ENCODE results near the gene MYOC.
A peak's percentile ranks its signal among the peaks of the same experiment; 100 is the strongest.
"Not testable (repeated sequence)": the region's sequence is repeated elsewhere in the genome, so short reads cannot be mapped to it uniquely, and the experiment has no call there.

MYOC gene

GRCh38 chr1:171663036-171663853, 10.8 kb upstream of the MYOC start:
- H3K36me3 ChIP-seq (ENCODE audit: insufficient read depth), result no peaks in the 10 kb centered on the region
- no peak overlapping the region for H3K9ac ChIP-seq
- no peak overlapping the region for H3K4me3 ChIP-seq (IDR thresholded peaks at IDR 0.05; ENCODE audit: insufficient read depth, low read depth, low read length)
- H4K20me1 ChIP-seq (ENCODE audit: insufficient read depth), result no peaks in the 10 kb centered on the region
- H3K4me1 ChIP-seq (ENCODE audit: low read depth, poor library complexity, severe bottlenecking), result no peaks in the 10 kb centered on the region
- TF ChIP-seq CTCF (conservative IDR thresholded peaks at IDR 0.05; ENCODE audit: low read depth, low read length), result no peak
- H2AFZ ChIP-seq (ENCODE audit: low read depth), result no peak overlapping the region
- H3K27me3 ChIP-seq (ENCODE audit: insufficient read depth, low read depth), result no peaks in the 10 kb centered on the region
- no peak overlapping the region for H3K27ac ChIP-seq
- H3K79me2 ChIP-seq (ENCODE audit: insufficient read depth, low read depth), result no peaks in the 10 kb centered on the region
- H3K4me2 ChIP-seq, result no peak overlapping the region

- H3K4me1 ChIP-seq (ENCODE audit: low read depth, poor library complexity, severe bottlenecking), result no peaks in the 10 kb centered on the region
- no peaks in the 10 kb centered on the region for H3K79me2 ChIP-seq (ENCODE audit: insufficient read depth, low read depth)
- H3K36me3 ChIP-seq (ENCODE audit: insufficient read depth), result no peaks in the 10 kb centered on the region
- no peaks in the 10 kb centered on the region for H4K20me1 ChIP-seq (ENCODE audit: insufficient read depth)
- no peak overlapping the region for H2AFZ ChIP-seq (ENCODE audit: low read depth)
- no peak for TF ChIP-seq CTCF (conservative IDR thresholded peaks at IDR 0.05; ENCODE audit: low read depth, low read length)
- no peak overlapping the region for H3K27ac ChIP-seq
- H3K27me3 ChIP-seq (ENCODE audit: insufficient read depth, low read depth), result no peaks in the 10 kb centered on the region
- H3K4me3 ChIP-seq (IDR thresholded peaks at IDR 0.05; ENCODE audit: insufficient read depth, low read depth, low read length), result no peak overlapping the region
- no peak overlapping the region for H3K4me2 ChIP-seq
- no peak overlapping the region for H3K9ac ChIP-seq
Measured at GRCh38 chr1:171661076-171661650, 8.7 kb upstream of the MYOC start.

DNA sequence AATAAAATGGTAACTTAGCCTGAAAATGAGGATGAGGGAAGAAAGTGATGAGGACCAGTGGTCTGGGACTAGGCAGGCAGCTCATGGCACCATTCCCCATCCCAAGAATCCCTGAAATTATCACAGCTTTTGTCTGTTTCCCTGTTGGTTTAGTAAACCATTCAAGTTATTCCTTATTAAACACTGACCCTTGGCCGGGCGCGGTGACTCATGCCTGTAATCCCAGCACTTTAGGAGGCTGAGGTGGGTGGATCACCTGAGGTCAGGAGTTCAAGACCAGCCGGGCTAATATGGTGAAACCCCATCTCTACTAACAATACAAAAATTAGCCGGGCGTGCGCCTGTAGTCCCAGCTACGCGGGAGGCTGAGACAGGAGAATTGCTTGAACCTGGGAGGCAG, 3.7 kb upstream of the MYOC start:
- not testable (repeated sequence) for H4K20me1 ChIP-seq (ENCODE audit: insufficient read depth)

DNA sequence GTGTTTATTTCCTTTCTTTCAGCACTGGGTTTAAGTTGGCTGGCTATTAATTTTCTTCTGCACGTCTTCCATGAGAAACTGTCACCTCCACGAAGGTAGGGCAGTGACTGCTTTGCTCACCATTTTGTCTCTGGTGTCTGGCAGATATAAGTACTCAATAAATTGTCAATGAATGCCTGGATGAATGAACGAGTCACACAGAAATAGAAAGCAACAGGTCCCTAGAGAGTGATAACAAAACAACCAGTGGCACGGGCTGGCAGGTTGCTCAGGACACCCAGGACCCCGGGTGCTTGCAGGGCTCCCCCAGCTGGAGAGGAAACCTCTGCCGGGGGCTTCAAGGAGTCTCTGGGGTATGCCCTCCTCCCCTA, 3.2 kb upstream of the MYOC start:
- Histone ChIP-seq H3K9ac (no peak overlapping the region), H3K27ac (no peak overlapping the region), H3K4me2 (no peak overlapping the region), H2AFZ (ENCODE audit: low read depth) (no peak overlapping the region), H3K79me2 (ENCODE audit: insufficient read depth, low read depth) (no peaks in the 10 kb centered on the region), H3K27me3 (ENCODE audit: insufficient read depth, low read depth) (no peaks in the 10 kb centered on the region), H4K20me1 (ENCODE audit: insufficient read depth) (no peaks in the 10 kb centered on the region), H3K36me3 (ENCODE audit: insufficient read depth) (no peaks in the 10 kb centered on the region), H3K4me3 (IDR thresholded peaks at IDR 0.05; ENCODE audit: insufficient read depth, low read depth, low read length) (no peak overlapping the region), H3K4me1 (ENCODE audit: low read depth, poor library complexity, severe bottlenecking) (no peaks in the 10 kb centered on the region)
- 0 out of 2 replicates have a peak, but pooled peaks have one; percentile 2 for TF ChIP-seq CTCF (conservative IDR thresholded peaks at IDR 0.05; ENCODE audit: low read depth, low read length)

More for the DNA sequence above, 3.7 kb upstream of the MYOC start:
- not testable (repeated sequence) for H3K4me1 ChIP-seq (ENCODE audit: low read depth, poor library complexity, severe bottlenecking); H3K4me2 ChIP-seq; H3K4me3 ChIP-seq (IDR thresholded peaks at IDR 0.05; ENCODE audit: insufficient read depth, low read depth, low read length); H3K36me3 ChIP-seq (ENCODE audit: insufficient read depth); H3K27me3 ChIP-seq (ENCODE audit: insufficient read depth, low read depth); H3K79me2 ChIP-seq (ENCODE audit: insufficient read depth, low read depth); H2AFZ ChIP-seq (ENCODE audit: low read depth); H3K27ac ChIP-seq; H3K9ac ChIP-seq
